ENCODE measurements around the gene SPATA31D1.
"Not testable (repeated sequence)": the region's sequence is repeated elsewhere in the genome, so short reads cannot be mapped to it uniquely, and the experiment has no call there.

SPATA31D1 gene

GRCh38 chr9:81988472-81988871 lies at the start of gene SPATA31D1:
SPATA31D1 (plus strand) TSS chr9:81988772; CDS start chr9:81988819, 47 bp downstream.
- in situ Hi-C loops (cut with HindIII; ENCODE audit: low pct_unique_long_range_greater_than_20kb, low sequenced_read_pairs); DNase-seq (ENCODE audit: low read depth in 1 of 2, low spot score in 1 of 2): not testable (repeated sequence)

- DNase-seq (ENCODE audit: low read depth in 1 of 2, low spot score in 1 of 2); in situ Hi-C loops (cut with HindIII; ENCODE audit: low pct_unique_long_range_greater_than_20kb, low sequenced_read_pairs): not testable (repeated sequence)
Observed at GRCh38 chr9:81943393-81943792, 45.2 kb upstream of the SPATA31D1 start, which contains the start of gene SPATA31D3. SPATA31D3 (plus strand) TSS chr9:81943500; CDS start chr9:81943586, 86 bp downstream.

- in situ Hi-C loops (cut with HindIII; ENCODE audit: low pct_unique_long_range_greater_than_20kb, low sequenced_read_pairs); DNase-seq (ENCODE audit: low read depth in 1 of 2, low spot score in 1 of 2): not testable (repeated sequence)
Observed at GRCh38 chr9:81948650-81949049, 39.9 kb upstream of the SPATA31D1 start.

- in situ Hi-C loops (cut with HindIII; ENCODE audit: low pct_unique_long_range_greater_than_20kb, low sequenced_read_pairs): no loop called here
- TF ChIP-seq JUND (IDR thresholded peaks at IDR 0.05; ENCODE audit: low read depth): no peak
- DNase-seq (ENCODE audit: low read depth in 1 of 2, low spot score in 1 of 2): no peak
Observed at GRCh38 chr9:81953096-81953495, 35.5 kb upstream of the SPATA31D1 start.

GRCh38 chr9:81955625-81956024 lies 32.9 kb upstream of the SPATA31D1 start:
- no peak for TF ChIP-seq JUND (IDR thresholded peaks at IDR 0.05; ENCODE audit: low read depth)
- in situ Hi-C loops (cut with HindIII; ENCODE audit: low pct_unique_long_range_greater_than_20kb, low sequenced_read_pairs): no loop called here
- DNase-seq (ENCODE audit: low read depth in 1 of 2, low spot score in 1 of 2): no peak

- TF ChIP-seq JUND (IDR thresholded peaks at IDR 0.05; ENCODE audit: low read depth): no peak
- no peak for DNase-seq (ENCODE audit: low read depth in 1 of 2, low spot score in 1 of 2)
Observed at GRCh38 chr9:81964218-81965171, 24.1 kb upstream of the SPATA31D1 start.

GRCh38 chr9:81968026-81968425 lies 20.5 kb upstream of the SPATA31D1 start:
- in situ Hi-C loops (cut with HindIII; ENCODE audit: low pct_unique_long_range_greater_than_20kb, low sequenced_read_pairs): no loop called here
- no peak for TF ChIP-seq JUND (IDR thresholded peaks at IDR 0.05; ENCODE audit: low read depth)
- no peak for DNase-seq (ENCODE audit: low read depth in 1 of 2, low spot score in 1 of 2)

More at GRCh38 chr9:81964218-81965171, 24.1 kb upstream of the SPATA31D1 start:
- in situ Hi-C loops (cut with HindIII; ENCODE audit: low pct_unique_long_range_greater_than_20kb, low sequenced_read_pairs): no loop called here

- in situ Hi-C loops (cut with HindIII; ENCODE audit: low pct_unique_long_range_greater_than_20kb, low sequenced_read_pairs): no loop called here
- no peak for DNase-seq (ENCODE audit: low read depth in 1 of 2, low spot score in 1 of 2)
- TF ChIP-seq JUND (IDR thresholded peaks at IDR 0.05; ENCODE audit: low read depth): no peak
Observed at GRCh38 chr9:81969971-81970370, 18.6 kb upstream of the SPATA31D1 start.

GRCh38 chr9:81971727-81972126 lies 16.8 kb upstream of the SPATA31D1 start:
- no peak for DNase-seq (ENCODE audit: low read depth in 1 of 2, low spot score in 1 of 2)
- in situ Hi-C loops (cut with HindIII; ENCODE audit: low pct_unique_long_range_greater_than_20kb, low sequenced_read_pairs): no loop called here
- no peak for TF ChIP-seq JUND (IDR thresholded peaks at IDR 0.05; ENCODE audit: low read depth)

GRCh38 chr9:81974764-81975163 lies 13.8 kb upstream of the SPATA31D1 start:
- no peak for DNase-seq (ENCODE audit: low read depth in 1 of 2, low spot score in 1 of 2)
- TF ChIP-seq JUND (IDR thresholded peaks at IDR 0.05; ENCODE audit: low read depth): no peak
- in situ Hi-C loops (cut with HindIII; ENCODE audit: low pct_unique_long_range_greater_than_20kb, low sequenced_read_pairs): no loop called here

- no peak for TF ChIP-seq JUND (IDR thresholded peaks at IDR 0.05; ENCODE audit: low read depth)
- in situ Hi-C loops (cut with HindIII; ENCODE audit: low pct_unique_long_range_greater_than_20kb, low sequenced_read_pairs): no loop called here
- DNase-seq (ENCODE audit: low read depth in 1 of 2, low spot score in 1 of 2): no peak
Observed at GRCh38 chr9:81976351-81976750, 12.2 kb upstream of the SPATA31D1 start.

GRCh38 chr9:81979196-81979595 lies 9.4 kb upstream of the SPATA31D1 start:
- in situ Hi-C loops (cut with HindIII; ENCODE audit: low pct_unique_long_range_greater_than_20kb, low sequenced_read_pairs): no loop called here
- no peak for TF ChIP-seq JUND (IDR thresholded peaks at IDR 0.05; ENCODE audit: low read depth)
- no peak for DNase-seq (ENCODE audit: low read depth in 1 of 2, low spot score in 1 of 2)

- TF ChIP-seq JUND (IDR thresholded peaks at IDR 0.05; ENCODE audit: low read depth): no peak
- in situ Hi-C loops (cut with HindIII; ENCODE audit: low pct_unique_long_range_greater_than_20kb, low sequenced_read_pairs): no loop called here
- no peak for DNase-seq (ENCODE audit: low read depth in 1 of 2, low spot score in 1 of 2)
Observed at GRCh38 chr9:81980568-81980967, 8.0 kb upstream of the SPATA31D1 start.

Data from T47D (cell line).